Epithelial cell of proximal tubule (primary cell): ENCODE measurements around the gene PCAT6. TPM values are rescaled to one million over a fixed set of nuclear protein-coding genes. Genes with fewer than 3 reads are reported as not detected.

Experiments used
- DNase-seq: peaks from one replicate; pipeline ENCODE4 v3.0.0-alpha.2; 2011; ENCODE audit warnings: low read depth
- H3K4me3 ChIP-seq: 2 replicates; pipeline ENCODE4 v1.5.1; 2011; ENCODE audit warnings: low read depth, mild to moderate bottlenecking, low read length
- total RNA-seq: library from RNA; depleted of rRNA; stranded (reverse); fragments of >200 nt; gene quantifications from 2 replicates; pipeline ENCODE4 v1.2.3, GENCODE V29; 2015
- TF ChIP-seq, protein P1 (sequence below): conservative IDR thresholded peaks from 2 replicates; pipeline ENCODE4 v1.5.1; 2012; ENCODE audit warnings: low read depth, mild to moderate bottlenecking, low read length

PCAT6 gene
- total RNA-seq, 1 donor from 2014 or later = 0.17 TPM

DNA sequence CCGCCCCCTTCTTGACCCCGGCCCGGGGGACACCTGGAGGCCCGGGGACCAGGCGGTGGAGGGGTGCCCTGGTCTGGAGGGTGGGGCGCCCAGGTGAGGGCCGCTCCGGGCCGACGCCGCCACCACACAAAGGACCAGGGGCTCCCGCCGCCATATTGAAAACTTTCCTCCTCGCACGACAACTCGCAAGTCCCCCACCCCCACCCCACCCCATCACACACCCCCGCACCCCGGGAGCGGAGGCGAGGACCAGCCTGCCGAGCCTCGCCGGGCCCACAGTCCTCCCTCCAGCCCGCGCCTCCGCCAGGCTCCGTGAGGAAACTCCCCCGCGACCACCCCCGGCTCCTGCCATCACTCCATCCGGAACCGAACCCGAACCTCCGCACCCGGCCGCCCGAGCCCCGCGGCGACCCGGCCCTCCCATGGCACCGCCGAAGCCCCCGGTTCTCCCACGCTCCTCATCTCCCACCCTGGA, 3.3 kb upstream of the PCAT6 start:
- no peak for DNase-seq
- H3K4me3 ChIP-seq = peak overlapping the region; percentile 91
- TF ChIP-seq, protein P1, sequence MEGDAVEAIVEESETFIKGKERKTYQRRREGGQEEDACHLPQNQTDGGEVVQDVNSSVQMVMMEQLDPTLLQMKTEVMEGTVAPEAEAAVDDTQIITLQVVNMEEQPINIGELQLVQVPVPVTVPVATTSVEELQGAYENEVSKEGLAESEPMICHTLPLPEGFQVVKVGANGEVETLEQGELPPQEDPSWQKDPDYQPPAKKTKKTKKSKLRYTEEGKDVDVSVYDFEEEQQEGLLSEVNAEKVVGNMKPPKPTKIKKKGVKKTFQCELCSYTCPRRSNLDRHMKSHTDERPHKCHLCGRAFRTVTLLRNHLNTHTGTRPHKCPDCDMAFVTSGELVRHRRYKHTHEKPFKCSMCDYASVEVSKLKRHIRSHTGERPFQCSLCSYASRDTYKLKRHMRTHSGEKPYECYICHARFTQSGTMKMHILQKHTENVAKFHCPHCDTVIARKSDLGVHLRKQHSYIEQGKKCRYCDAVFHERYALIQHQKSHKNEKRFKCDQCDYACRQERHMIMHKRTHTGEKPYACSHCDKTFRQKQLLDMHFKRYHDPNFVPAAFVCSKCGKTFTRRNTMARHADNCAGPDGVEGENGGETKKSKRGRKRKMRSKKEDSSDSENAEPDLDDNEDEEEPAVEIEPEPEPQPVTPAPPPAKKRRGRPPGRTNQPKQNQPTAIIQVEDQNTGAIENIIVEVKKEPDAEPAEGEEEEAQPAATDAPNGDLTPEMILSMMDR = no peak

DNA sequence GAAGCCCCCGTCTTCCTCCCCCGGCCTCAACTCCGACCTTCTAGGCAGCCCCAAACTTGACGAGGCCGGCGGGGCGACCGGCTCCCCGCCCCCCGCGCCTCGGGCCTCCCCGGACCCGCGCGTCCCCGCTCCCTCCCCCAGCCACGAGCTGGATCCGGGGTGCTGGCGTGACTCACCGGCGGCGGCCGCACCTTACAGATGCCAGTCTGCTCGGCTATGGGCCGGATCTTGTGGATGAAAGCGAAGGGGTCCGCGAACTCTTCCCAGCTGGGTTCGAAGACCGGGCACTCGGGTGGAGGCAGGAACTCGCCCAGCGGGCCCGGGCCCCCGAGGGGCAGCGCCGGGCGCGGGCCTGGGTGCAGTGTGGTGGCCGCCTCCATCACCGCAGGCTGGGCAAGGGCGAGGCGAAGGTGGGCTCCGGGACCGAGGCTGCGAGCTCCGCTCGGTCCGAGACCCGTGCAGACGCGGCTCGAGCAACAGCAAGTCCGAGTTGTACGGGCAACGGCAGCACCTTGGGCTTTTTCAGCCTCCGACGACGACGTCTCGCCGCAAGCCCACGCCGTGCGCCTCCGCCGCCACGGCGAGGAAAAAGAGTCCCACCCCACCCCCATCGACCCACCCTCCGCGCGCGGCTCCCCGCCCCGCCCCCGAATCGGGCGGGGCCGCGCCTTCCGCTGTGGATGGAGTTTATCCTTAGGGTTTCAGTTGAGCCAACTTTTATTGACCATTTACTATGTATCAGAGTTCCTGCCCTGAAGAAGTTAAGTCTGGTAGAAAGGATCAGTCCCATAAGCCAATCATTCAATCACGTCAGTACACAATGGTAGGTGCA, 2.6 kb upstream of the PCAT6 start, which contains the start of gene KDM5B:
KDM5B (minus strand) TSS at position 496 of the 832 bp plus-strand sequence; CDS start at position 380, 116 bp downstream.
- no peak for DNase-seq
- H3K4me3 ChIP-seq = peak within 1 kb of the TSS; percentile 91
- TF ChIP-seq, protein P1 = no peak

DNA sequence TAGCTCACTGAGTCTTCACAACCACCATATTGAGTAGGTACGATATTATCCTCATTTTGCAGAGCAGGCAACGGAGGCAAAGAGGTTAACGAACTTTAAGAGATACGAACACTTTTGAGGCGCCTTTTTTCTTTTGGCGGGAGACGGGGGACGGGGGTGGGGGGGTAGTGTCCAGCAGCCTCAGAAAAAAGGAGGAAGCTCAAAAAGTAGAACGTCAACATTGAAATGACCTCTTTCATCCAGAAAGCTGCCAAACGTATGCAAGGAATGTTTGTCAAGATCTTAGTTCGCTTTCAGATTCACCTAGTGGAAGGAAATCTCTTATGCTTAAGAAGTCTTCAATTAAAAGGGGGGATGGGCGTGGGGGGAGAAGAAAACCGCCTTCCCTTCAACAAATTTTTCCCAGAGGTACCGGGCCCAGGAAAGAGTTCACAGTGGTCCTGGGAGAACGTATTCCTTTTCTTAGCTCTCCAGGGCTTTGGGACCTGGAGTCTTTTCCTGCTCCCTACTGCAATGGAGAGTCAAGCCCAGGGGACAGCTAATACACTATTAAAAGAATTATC, 1.1 kb upstream of the PCAT6 start:
- no peak for DNase-seq
- TF ChIP-seq, protein P1 = no peak
- peak overlapping the region; percentile 95 for H3K4me3 ChIP-seq

DNA sequence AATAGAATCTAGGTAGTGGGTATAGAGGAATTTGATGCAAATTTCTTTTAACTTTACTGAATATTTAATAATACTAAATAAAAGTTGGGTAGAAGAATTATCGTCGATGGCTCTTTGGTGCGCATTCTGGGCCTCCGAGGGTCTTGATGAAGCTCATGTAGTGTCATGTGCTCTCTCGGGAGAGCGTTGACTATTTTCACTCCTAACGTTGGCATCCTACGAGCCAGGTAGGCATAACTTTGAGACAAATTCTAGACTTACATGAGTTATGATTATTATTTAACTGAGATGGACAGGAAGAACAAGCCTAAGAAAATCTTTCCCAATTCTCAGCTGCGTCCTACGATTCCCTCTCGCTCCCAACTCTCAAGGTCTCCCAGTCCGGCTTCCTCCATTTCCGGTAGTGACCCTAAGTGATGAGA, 550 bp upstream of the PCAT6 start:
- DNase-seq = no peak
- TF ChIP-seq, protein P1 = no peak

DNA sequence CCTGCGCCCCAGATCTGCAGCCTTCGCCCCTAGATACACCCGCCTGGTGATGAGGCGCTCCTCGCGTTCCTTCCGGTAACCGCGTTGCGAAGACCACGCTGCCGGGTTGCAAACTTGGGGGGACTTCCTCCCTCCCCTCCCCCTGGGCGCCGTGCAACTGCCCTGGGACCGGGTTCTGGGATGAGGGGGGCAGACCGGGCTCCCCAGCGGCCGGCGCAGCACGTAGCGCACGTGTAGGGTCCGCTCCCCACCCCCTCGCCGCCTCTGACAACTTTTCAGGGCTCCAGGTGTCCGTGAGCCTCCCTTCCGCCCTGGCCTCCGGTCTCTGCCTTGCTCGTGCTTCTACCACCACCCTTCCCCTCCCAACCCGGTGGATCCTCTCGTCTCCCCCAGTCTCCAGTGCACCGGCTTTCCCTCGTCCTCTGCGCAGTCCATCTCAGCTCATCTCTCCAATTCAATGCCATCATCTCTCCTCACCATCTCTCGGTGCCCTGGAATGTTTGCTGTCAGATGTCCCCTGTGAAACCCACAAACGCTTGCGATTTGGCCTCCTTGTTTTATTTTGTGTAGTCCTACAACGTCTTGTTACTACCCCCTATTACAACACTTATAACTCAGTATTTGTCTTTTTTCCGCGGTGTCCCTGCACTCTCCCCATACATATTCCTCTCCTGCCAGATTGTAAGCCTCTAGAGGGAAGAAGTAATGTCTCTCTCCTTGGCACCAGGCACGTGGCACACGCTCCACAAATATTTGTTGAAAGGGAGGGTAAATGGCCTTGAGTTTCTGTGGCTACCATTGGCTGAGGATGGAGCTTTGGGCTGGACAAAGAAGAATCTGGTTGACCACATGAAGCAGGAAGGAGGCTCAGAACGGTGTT, 782 bp downstream of the PCAT6 start:
- DNase-seq = no peak
- TF ChIP-seq, protein P1 = no peak
- H3K4me3 ChIP-seq = peak overlapping the region; percentile 95

More for the DNA sequence above, 550 bp upstream of the PCAT6 start:
- H3K4me3 ChIP-seq = peak overlapping the region; percentile 95

DNA sequence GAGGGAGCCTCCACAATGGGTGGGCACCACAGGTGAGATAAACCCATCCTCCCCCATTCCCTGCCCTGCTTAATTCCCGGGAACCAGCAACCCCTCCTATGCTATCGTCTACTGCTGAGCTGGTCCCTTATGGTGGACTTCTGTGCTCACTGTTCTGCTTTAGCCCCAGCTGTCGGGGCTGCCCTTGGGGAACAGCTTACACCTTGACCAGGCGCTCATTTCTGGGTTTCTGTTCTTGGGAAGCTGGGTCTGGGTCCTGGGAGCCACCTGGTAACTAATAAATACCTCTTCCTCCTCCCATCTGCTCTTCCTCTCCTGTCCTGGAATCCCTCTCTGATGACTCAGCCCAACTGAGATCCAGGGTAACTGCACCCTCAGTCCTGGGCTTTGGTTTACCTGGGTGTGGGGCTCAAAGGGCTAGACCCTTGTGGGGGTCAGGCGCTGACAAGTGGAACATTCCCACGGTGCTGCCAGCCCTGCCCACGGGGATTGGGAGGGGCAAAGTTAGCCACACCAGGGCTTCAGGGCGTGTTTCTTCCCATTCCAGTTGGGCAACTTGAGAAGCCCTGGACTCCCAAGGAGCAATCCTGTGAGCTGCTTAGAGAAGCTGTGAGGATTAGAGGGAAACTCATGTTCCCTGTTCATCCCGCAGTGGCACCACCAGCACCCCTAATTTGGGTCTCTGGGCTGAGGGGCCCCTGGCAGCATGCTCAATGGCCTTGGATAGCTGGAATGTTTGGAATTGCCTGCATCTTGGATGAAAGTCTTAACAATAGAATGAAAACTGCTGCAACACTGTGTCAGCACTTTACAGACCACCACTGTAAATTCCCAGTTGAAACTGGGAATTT, 1.6 kb downstream of the PCAT6 start:
- H3K4me3 ChIP-seq = no peak overlapping the region
- TF ChIP-seq, protein P1 = no peak
- no peak for DNase-seq
